T-cell (primary cell): ENCODE data around the gene MTHFR. TPM values are rescaled to one million over a fixed set of nuclear protein-coding genes. Genes with fewer than 3 reads are reported as not detected.
A peak's percentile ranks its signal among the peaks of the same experiment; 100 is the strongest.
"Not testable (repeated sequence)": the region's sequence is repeated elsewhere in the genome, so short reads cannot be mapped to it uniquely, and the experiment has no call there.

ENCODE experiments used
- ATAC-seq, 4 experiments: fragments of 200-7000 bp in 3 of 4; fragments of 150-1000 bp in 1 of 4; cut with Tn5 transposase; replicated peaks in 1 of 4; 1 replicate in 3 of 4; 2 replicates in 1 of 4; pipeline ENCODE4 v1.10.0; 2021; ENCODE audit warnings: moderate library complexity in 3 of 4, mild to moderate bottlenecking in 2 of 4, moderate number of reproducible peaks in 1 of 4
- CTCF ChIA-PET, 2 donors: fragments of 300-600 bp; sonication (Branson Sonifier 250); formaldehyde crosslinking; loops; one replicate each; lab custom pipeline; 2022; ENCODE audit warnings: antibody characterized with exemption in 2 of 2; lab: Charles Lee
- POLR2A ChIA-PET, 2 donors: fragments of 300-600 bp; sonication (Branson Sonifier 250); formaldehyde crosslinking; loops; one replicate each; lab custom pipeline; 2022; ENCODE audit warnings: antibody characterized with exemption in 2 of 2; lab: Charles Lee
- DNase-seq, 35 experiments: peaks; one replicate each; pipeline versions ENCODE4 v3.0.0 to v3.0.0-alpha.2; 2013 to 2023
- H3K27ac ChIP-seq: one replicate; pipeline ENCODE4 v1.5.1; 2013; ENCODE audit warnings: low read length
- H3K27me3 ChIP-seq, 2 experiments: replicated peaks in 1 of 2; 1 replicate in 1 of 2; 2 replicates in 1 of 2; pipeline versions ENCODE4 v1.6.1 to v1.7.0; 2013; ENCODE audit warnings: low read length in 1 of 2, mixed read lengths in 1 of 2; ENCODE audit not compliant: control insufficient read depth in 2 of 2, insufficient read depth in 2 of 2; ENCODE audit errors: extremely low read depth in 1 of 2
- H3K36me3 ChIP-seq, 2 donors: 1 replicate in 1 of 2; 2 replicates in 1 of 2; pipeline versions ENCODE4 v1.6.1 to v1.7.0; 2013; ENCODE audit warnings: low read length in 1 of 2; ENCODE audit not compliant: control insufficient read depth in 2 of 2, insufficient read depth in 1 of 2; ENCODE audit errors: extremely low read depth in 1 of 2
- H3K4me1 ChIP-seq, 2 experiments: 1 replicate in 1 of 2; 2 replicates in 1 of 2; pipeline versions ENCODE4 v1.6.1 to v1.7.0; 2013; ENCODE audit warnings: low read length in 2 of 2, mixed read lengths in 1 of 2; ENCODE audit not compliant: insufficient read depth in 2 of 2, control insufficient read depth in 1 of 2; ENCODE audit errors: extremely low read depth in 1 of 2
- H3K4me3 ChIP-seq, 2 donors: 1 replicate in 1 of 2; 2 replicates in 1 of 2; pipeline versions ENCODE4 v1.5.1 to v1.7.0; 2013; ENCODE audit warnings: mild to moderate bottlenecking in 2 of 2, low read length in 1 of 2, moderate library complexity in 1 of 2; ENCODE audit not compliant: control insufficient read depth in 1 of 2; ENCODE audit errors: extremely low read depth in 1 of 2
- H3K9me3 ChIP-seq: 2 replicates; pipeline ENCODE4 v1.7.0; 2013
- H3K27ac Mint-ChIP-seq, 2 donors: one replicate each; pipeline ENCODE4 v1.8.0; 2020 to 2021; ENCODE audit warnings: mild to moderate bottlenecking in 2 of 2, mixed read lengths in 2 of 2
- H3K27me3 Mint-ChIP-seq, 2 donors: one replicate each; pipeline ENCODE4 v1.8.0; 2021 to 2022; ENCODE audit warnings: mixed read lengths in 2 of 2
- H3K36me3 Mint-ChIP-seq: one replicate; pipeline ENCODE4 v1.8.0; 2021; ENCODE audit warnings: mixed read lengths
- H3K4me1 Mint-ChIP-seq, 3 donors: one replicate each; pipeline ENCODE4 v1.8.0; 2020 to 2022; ENCODE audit warnings: mixed read lengths in 3 of 3, mild to moderate bottlenecking in 1 of 3
- H3K4me3 Mint-ChIP-seq, 3 donors: one replicate each; pipeline ENCODE4 v1.8.0; 2020 to 2022; ENCODE audit warnings: mild to moderate bottlenecking in 3 of 3, mixed read lengths in 3 of 3, moderate library complexity in 3 of 3
- H3K9me3 Mint-ChIP-seq, 3 donors: one replicate each; pipeline ENCODE4 v1.8.0; 2020 to 2022; ENCODE audit warnings: mixed read lengths in 3 of 3
- WGBS: methylation state at CpG from one replicate; pipeline ENCODE4 v1.1.5; 2013; ENCODE audit warnings: missing lambda C conversion rate; ENCODE audit not compliant: insufficient coverage; 5-methylcytosine and 5-hydroxymethylcytosine counted together
- total RNA-seq, 35 experiments: library from RNA in 6 of 35; stranded (reverse) in 6 of 35; fragments of 120-200 nt in 1 of 35; gene quantifications; one replicate each; pipeline versions ENCODE4 v1.2.1 to v1.2.4 and lab custom pipeline; 2013 to 2026

Gene MTHFR
- total RNA-seq, 5 donors from 2014 or later (not counting 1 experiment from before 2014, with no cell fraction given) = 40.2 to 62.2 (median 48.2) TPM

DNA sequence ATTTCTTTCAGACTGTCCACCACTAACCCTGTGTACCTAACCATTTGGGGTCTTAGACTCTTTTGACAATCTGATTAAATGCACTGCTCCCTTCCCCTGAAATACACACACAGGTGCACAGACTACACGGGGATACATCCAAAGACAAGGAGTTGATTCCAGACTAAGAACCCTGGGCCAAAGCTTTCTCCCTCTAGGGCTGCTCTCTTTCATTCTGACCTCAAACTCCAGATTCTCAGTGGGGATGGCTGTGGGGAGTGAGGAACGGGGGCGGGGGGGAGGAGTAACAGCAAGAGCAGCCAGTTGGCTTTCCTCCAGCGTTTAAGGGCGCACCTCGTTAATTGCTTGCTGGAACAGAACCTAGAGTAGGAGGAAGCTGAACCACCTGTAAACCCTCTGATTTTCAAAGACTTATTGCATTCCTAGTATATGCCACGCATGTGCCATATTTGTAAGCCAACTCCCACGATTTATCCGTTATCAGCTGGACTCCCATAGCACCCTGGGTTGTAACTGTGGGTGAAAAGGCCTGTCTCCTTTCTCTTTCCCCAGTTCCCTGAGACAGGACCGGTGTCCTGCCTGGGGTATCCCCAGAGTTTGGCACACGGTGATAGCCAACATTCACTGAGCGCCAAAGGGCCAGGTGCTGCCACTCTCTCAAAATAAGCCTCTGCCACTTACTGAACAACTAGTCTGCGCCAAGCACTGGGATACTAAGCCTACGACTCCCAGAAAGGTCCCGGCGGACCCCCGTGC is 920 bp downstream of the MTHFR start:
- POLR2A ChIA-PET = no interaction called here
- Histone ChIP-seq H3K4me1 (peaks cover 21 to 46% of the 10 kb centered on the region in 2 experiments), H3K27me3 (no peaks in the 10 kb centered on the region), H3K9me3 (no peaks in the 10 kb centered on the region), H3K36me3 (peaks cover 2 to 23% of the 10 kb centered on the region in 2 donors), H3K27ac (peak overlapping the region; percentile 84), H3K4me3 (peak overlapping the region; percentile 86 to 90)
- H3K27me3 Mint-ChIP-seq = no peaks in the 10 kb centered on the region
- H3K4me1 Mint-ChIP-seq = peaks cover 52 to 65% (median 59%) of the 10 kb centered on the region in 3 donors
- ATAC-seq = no peak
- no peaks in the 10 kb centered on the region for H3K9me3 Mint-ChIP-seq
- 8% methylated on average over 10 of the region's 17 CpGs for WGBS
- CTCF ChIA-PET = no interaction called here
- H3K36me3 Mint-ChIP-seq = peaks cover 18% of the 10 kb centered on the region
- peak overlapping the region; percentile 57 to 97 for H3K27ac Mint-ChIP-seq
- H3K4me3 Mint-ChIP-seq = peak overlapping the region; percentile 92 to 97 (median 93)
- DNase-seq = peak in 14 of 35 experiments; percentile 6 to 57 (median 18)

DNA sequence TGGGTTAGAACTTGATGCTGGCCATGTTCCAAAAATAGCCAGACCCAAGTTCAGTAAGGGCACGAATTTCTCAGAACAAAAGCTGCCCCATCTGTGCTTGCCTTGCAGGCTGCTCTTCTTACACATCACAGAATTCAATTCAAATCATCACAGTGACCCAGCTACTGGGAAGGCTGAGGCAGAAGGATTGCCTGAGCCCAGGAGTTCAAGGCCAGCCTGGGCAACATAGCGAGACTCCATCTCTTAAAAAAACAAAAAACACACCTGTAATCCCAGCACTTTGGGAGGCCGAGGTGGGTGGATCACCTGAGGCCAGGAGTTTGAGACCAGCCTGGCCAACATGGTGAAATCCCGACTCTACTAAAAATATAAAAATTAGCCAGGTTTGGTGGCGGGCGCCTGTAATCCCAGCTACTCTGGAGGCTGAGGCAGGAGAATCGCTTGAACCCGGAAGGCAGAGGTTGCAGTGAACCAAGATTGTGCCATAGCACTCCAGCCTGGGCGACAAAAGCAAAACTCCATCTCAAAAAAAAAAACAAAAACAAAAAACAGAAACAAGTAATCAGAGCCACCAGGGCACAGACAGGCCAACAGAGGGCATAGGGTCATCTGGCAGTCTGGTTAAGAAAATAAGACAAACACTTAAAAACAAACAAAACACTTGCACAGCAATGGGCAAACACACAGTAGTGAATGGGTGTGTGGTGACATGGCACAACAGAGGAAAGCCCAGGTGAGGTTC is 1.7 kb downstream of the MTHFR start:
- WGBS = 100% methylated on average over 2 of the region's 9 CpGs
- peaks cover 15% of the 10 kb centered on the region for H3K36me3 Mint-ChIP-seq
- Histone ChIP-seq H3K36me3 (peaks cover 2 to 29% of the 10 kb centered on the region in 2 donors), H3K4me1 (peaks cover 21 to 46% of the 10 kb centered on the region in 2 experiments), H3K4me3 (peak overlapping the region; percentile 10 to 57)
- H3K4me1 Mint-ChIP-seq = peaks cover 48 to 63% (median 56%) of the 10 kb centered on the region in 3 donors
- ChIA-PET POLR2A (interaction anchor here (0.6 to 0.7 kb wide), 2 partner anchors 33 to 106 kb away, joined by 3 read pairs; no protein-coding TSS in a partner anchor), CTCF (interaction anchor here (0.6 to 1.5 kb wide), 3 partner anchors 84 to 165 kb away, joined by 3 to 12 read pairs (median 4); no protein-coding TSS in a partner anchor)
- H3K9me3 Mint-ChIP-seq, DNase-seq, H3K9me3 ChIP-seq, H3K27me3 ChIP-seq, H3K27me3 Mint-ChIP-seq, H3K27ac ChIP-seq, ATAC-seq: not testable (repeated sequence)
- H3K4me3 Mint-ChIP-seq = peak overlapping the region; percentile 92 to 97 (median 93)
- H3K27ac Mint-ChIP-seq = peak overlapping the region; percentile 77 to 97

DNA sequence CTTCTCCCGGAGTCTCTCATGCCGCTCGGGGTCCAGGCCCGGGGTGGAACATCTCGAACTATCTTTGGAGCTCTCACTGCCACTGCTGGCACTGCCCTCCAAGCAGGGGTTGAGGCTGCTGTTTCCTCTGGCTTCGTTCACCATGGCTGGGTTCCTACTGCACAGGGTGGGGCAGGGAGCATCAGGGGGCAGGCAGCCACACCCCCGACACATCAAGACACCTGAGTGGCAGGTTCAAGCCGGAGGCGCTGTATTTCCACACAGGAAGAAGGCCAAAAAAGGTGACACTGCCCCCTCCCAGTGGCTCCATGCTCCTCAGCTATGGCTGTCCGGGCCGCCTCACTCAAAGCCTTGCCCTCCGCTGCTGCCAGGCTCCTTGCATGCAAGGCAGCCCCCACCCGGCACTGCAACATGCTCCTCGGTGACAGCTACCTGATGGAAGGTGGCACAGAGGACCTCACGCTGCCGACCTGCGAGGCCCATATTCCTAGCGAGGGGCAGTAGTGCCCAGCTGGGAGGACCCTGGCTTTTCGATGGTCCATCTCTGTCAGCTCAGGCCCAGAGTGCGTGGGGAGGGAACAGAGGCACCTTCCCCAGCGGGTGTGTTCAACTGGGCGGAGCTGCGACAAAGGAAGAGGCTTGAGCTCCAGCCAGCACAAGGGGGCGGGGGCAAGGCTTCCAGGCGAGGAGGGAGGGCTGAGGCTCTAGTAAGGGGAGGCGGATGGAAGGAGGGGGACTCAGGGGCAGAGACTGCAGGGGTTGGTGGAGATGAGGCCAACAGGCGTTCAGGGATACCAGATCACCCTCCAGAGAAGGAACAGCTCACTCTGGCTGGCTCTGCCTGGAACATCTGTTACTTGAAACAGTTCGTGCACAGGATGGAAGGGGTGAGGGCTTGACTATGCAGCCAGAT is 2.5 kb downstream of the MTHFR start:
- CTCF ChIA-PET = interaction anchor here in 1 of 2 donors (1.0 to 1.5 kb wide), 2 partner anchors 84 to 158 kb away, joined by 3 to 4 read pairs; no protein-coding TSS in a partner anchor
- H3K4me3 ChIP-seq = peak overlapping the region; percentile 57 to 60
- no peaks in the 10 kb centered on the region for H3K27me3 Mint-ChIP-seq
- no peaks in the 10 kb centered on the region for H3K27me3 ChIP-seq
- peaks cover 40 to 61% (median 52%) of the 10 kb centered on the region in 3 donors for H3K4me1 Mint-ChIP-seq
- peak overlapping the region; percentile 19 for H3K27ac ChIP-seq
- no peaks in the 10 kb centered on the region for H3K9me3 ChIP-seq
- peaks cover 2 to 32% of the 10 kb centered on the region in 2 donors for H3K36me3 ChIP-seq
- H3K9me3 Mint-ChIP-seq = no peaks in the 10 kb centered on the region
- peak overlapping the region; percentile 77 to 97 for H3K27ac Mint-ChIP-seq
- DNase-seq = peak; percentile 56 to 85 (median 74)
- H3K4me3 Mint-ChIP-seq = peak overlapping the region; percentile 82 to 93 (median 92)
- peak; percentile 41 to 54 (median 49) for ATAC-seq
- H3K36me3 Mint-ChIP-seq = peaks cover 12% of the 10 kb centered on the region
- H3K4me1 ChIP-seq = peaks cover 21 to 46% of the 10 kb centered on the region in 2 experiments
- WGBS = 13% methylated on average over 26 of the region's 28 CpGs
- POLR2A ChIA-PET = interaction anchor here in 1 of 2 donors (0.7 kb wide), 2 partner anchors 107 to 109 kb away, joined by 3 read pairs; no protein-coding TSS in a partner anchor

GRCh38 chr1:11802616-11802972 is 3.2 kb downstream of the MTHFR start:
- peak overlapping the region; percentile 19 for H3K27ac ChIP-seq
- H3K36me3 Mint-ChIP-seq = peaks cover 10% of the 10 kb centered on the region
- CTCF ChIA-PET = interaction anchor here in 1 of 2 donors (1.5 kb wide), 1 partner anchor 83 kb away, joined by 3 read pairs; no protein-coding TSS in a partner anchor
- H3K4me1 ChIP-seq = peaks cover 20 to 46% of the 10 kb centered on the region in 2 experiments
- POLR2A ChIA-PET = interaction anchor here in 1 of 2 donors (0.6 kb wide), 1 partner anchor 1342 kb away, joined by 3 read pairs; no protein-coding TSS in a partner anchor
- no peaks in the 10 kb centered on the region for H3K27me3 Mint-ChIP-seq
- H3K27ac Mint-ChIP-seq = peak overlapping the region; percentile 39 to 97
- no peaks in the 10 kb centered on the region for H3K27me3 ChIP-seq
- DNase-seq (peak in 2 of 35 experiments; percentile 17 to 21), ATAC-seq (no peak)
- H3K36me3 ChIP-seq = peaks cover 2 to 32% of the 10 kb centered on the region in 2 donors
- H3K9me3 Mint-ChIP-seq = no peaks in the 10 kb centered on the region
- peaks cover 36 to 56% (median 47%) of the 10 kb centered on the region in 3 donors for H3K4me1 Mint-ChIP-seq
- WGBS = 66% methylated on average over 3 of the region's 6 CpGs
- no peaks in the 10 kb centered on the region for H3K9me3 ChIP-seq
- peak overlapping the region; percentile 82 to 93 (median 92) for H3K4me3 Mint-ChIP-seq
- peak overlapping the region; percentile 57 to 60 for H3K4me3 ChIP-seq

DNA sequence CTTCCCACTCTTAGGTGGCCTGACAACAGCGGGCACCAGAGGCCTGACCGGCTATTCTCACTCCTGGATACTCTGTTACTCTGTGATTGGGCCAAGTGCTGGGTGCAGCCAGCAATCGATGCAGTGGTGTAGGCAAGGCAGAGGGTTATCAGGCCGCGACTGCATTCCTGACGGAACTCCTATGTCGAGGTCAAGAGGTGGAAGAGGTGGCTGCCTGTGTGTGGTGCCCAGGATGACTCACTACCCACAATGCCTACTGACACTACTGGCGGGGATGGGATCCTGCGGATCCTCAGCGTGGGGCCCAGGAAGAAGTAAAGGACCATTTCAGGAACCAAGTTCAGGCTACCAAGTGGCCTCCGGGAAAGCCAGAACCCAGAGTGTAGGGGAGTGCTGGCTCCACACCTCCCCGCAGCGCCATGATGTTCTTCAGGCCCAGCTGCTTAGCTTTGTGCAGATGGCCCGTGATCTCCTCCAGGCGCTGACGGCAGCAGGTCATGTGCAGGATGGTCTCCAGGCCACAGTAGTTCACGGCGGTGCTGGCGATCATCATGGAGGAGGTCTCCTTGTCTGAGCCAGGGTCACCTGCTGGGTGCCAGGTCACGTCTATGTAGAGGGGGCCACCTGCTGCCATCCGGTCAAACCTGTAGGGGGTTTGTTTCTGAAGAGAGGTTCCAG is 4.9 kb downstream of the MTHFR start:
- CTCF ChIA-PET = interaction anchor here in 1 of 2 donors (0.7 kb wide), 1 partner anchor 345 kb away, joined by 3 read pairs; no protein-coding TSS in a partner anchor
- POLR2A ChIA-PET = no interaction called here
- Mint-ChIP-seq H3K4me3 (peak overlapping the region in 1 of 3 donors; percentile 92), H3K27ac (no peak overlapping the region), H3K27me3 (no peaks in the 10 kb centered on the region), H3K9me3 (no peaks in the 10 kb centered on the region), H3K36me3 (peaks cover 13% of the 10 kb centered on the region), H3K4me1 (peaks cover 33 to 41% (median 36%) of the 10 kb centered on the region in 3 donors)
- WGBS = 89% methylated on average over 13 of the region's 21 CpGs
- Histone ChIP-seq H3K9me3 (no peaks in the 10 kb centered on the region), H3K27me3 (no peaks in the 10 kb centered on the region), H3K27ac (no peak overlapping the region), H3K4me3 (no peak overlapping the region), H3K4me1 (peaks cover 12 to 35% of the 10 kb centered on the region in 2 experiments), H3K36me3 (peaks cover 2 to 41% of the 10 kb centered on the region in 2 donors)
- DNase-seq (no peak), ATAC-seq (no peak)
